ENCODE measurements around the gene MATCAP1. TPM values are rescaled to one million over a fixed set of nuclear protein-coding genes. Genes with fewer than 3 reads are reported as not detected.

MATCAP1 gene
- polyA plus RNA-seq, 5 donors = 50.9 to 64.6 (median 53.7) TPM

DNA sequence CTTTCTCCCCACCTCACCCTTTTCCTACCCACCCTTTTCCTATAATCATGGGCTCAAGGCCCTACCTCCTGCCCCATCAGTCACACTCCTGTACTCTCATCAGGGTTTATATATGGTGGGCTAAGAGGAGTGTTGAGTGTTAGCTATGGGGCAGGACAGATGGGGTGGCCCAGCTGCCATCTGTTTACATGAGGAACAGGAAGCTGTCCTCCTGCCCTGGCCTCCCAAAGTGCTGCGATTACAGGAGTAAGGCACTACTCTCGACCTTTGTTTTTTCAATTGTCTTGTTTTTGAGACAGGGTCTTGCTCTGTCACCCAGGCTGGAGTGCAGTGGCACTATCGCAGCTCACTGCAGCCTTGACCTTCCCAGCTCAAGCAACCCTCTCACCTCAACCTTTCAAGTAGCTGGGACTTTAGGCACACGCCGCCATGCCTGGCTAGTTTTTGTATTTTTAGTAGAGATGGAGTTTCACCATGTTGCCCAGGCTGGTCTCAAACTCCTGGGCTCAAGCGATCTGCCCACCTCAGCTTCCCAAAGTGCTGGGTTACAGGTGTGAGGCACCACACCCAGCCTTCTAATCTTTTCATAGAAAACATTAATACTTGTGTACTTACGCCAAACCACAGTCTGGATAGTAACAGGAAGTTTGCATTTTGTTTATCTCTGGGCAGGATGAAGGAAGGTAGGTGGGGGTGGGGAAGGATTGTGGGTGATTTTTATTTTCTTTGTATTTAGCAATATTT, 25.7 kb downstream of the MATCAP1 start:
- no peak for DNase-seq

DNA sequence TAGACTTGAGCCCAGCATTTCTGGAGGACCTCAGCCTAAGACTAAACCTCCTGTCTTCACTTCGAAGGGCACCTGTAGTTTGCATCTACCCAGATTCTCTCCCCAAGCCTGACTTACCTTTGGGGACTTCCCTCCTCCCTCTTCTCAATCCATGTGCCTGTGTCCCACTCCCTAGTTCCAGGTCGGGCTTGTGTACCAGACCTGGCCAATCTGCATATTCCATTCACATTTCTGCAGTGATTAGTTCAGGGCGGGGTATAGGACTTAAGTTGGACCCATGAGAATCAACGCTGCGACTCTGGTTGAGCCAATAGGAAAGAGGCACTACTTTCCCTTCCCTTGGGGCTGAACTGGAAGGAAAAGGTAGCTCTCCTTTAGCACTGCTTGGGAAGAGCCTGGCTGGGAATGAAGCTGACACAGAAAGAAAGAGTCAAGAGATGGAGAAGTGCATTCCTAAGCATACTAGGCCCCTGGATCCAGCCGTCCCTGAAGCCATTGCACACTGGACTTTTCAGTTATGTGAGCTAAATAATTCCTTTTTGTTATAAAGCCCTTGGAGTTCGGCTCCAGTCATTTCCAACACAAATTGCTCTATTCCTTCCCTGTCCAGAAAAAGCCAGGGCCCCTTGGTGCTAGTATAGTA, 26.5 kb downstream of the MATCAP1 start:
- no peak for DNase-seq

DNA sequence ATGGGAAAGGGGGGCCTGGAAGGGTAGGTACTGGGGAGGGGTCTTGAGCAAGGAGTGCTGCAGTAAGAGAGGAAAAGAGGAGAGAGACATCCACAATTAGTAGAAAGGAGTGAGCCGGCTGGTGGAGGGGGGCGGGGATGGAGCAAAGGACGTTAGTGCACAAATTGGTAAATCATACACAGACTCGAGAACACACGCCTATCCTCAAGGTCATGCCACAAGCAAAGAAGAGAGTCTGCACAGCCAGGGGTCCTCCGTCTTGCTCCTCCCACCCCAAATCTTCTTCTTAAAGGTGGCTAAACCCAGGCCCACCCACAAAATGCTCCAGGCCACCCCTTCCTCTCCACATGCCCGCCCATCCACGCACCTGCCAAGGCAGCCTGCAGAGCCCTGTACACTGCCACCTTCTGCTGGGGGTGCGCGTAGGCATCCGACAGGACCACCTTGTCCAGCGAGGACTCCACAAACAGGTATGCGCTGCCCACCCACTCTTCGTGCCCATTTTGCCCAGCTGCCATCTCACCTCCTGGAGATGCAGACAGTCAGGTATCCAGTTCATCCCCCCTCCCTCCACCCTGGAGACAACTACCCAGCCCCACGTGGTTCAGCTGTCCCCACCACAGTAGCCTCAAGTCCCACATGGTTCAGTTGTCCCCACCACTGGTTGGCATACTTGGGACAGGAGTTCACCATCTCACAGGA, 27.5 kb downstream of the MATCAP1 start:
- DNase-seq = no peak

DNA sequence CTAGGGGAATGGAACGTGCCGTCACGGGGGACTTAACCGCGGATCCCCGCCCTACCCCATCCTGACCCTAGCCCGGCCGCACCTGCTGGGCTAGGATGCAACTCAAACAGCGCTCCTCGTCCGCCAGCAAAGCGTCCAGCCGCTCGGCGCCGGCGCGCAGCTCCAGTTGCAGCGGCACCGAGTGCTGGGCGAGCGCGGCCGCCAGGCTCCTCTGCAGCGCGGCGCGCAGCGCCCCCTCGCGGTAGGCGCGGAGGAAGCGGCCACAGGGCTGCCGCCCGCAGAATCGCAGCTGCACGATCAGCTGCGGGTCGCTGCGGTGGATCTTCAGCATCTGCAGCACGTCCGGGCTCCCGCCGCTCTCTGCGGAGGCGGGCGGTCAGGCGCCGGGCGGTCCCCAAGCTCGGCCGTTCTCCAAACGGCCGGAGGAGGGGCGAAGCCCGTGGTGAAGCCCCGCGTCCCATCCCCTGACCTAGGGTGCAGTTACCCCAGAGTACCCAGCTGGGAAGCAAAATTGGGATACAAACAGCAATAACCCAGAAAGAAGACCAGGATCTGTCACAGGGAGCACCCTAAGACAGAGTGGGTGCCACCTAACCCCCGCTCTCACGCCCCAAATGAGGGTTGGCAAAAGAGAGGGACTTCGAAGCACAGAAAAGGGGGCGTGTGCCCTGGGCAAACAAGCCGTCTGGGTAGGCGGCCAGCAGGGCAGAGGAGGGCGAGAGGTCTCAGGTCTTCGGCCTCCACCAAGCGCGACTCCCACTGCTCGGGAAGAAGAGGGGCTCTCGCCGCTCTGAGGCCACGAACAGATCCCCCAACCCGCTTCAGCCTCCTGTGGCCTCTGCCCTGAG, 28.2 kb downstream of the MATCAP1 start:
- peak; percentile 74 to 77 for DNase-seq

DNA sequence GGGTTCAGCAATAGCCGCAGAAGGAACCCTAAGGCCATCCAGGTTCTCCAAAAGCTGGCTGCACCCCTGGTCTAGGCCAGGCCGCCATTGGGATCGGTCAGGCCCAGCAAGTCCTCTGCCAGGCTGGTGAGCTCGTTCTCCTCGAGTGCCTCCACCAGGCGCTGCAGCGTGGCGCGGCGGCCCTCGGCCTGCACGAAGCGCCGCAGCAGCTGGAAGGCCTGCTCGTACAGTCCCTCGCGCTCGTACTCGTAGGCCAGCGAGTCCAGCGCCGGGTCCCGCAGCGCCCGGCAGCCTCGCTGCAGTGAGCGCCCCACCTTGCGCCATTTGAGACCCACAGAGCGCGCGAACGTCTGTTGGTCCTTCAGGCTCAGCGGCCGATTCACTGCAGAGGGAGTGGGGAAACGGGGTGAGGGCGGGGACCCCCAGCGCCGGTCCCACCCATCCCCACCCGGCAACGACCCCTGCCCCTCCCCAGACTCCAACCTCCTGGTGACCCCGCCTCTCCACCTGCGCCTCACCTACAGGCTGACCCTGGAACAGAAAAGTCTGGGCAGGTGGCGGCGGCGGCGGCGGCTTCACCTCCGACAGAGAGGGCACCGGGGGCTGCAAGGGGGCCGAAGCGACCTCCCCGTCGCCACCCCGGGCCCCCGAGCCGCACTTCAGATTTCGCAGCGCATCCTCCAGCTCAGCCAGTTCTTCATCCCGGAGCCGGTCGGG, 29.0 kb downstream of the MATCAP1 start:
- DNase-seq = no peak

DNA sequence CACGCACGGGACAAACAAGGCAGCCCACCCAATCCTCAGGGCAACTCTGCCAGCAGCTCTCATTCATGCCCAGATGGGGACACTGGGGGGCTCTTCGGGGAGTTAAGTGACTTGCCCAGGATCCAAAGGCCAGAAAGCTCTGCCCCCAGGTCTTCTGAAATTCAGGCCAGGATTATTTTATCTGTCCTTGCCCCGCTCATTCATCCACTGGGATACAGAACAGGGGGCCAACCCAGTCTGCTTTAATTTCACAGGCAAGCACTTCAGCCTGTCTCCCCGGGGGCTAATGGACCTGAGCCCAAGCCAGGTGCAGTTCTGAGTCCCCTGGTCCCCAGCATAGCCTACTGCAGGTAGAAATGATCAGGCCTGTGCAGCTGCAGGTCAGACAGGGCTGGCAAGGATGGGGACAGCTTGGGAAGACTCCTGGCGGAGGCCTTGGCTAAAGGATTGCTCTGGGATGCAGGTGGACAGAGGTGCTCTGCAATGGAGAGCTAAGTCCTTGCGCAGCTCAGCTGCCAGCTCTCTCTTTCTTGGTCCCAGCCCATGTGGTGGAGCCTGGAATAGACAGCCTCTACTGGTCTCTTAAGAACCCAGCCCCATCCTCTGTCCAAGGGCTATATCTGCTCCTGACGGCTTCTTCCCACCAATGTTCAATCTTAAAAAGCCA, 32.2 kb downstream of the MATCAP1 start:
- no peak for DNase-seq

DNA sequence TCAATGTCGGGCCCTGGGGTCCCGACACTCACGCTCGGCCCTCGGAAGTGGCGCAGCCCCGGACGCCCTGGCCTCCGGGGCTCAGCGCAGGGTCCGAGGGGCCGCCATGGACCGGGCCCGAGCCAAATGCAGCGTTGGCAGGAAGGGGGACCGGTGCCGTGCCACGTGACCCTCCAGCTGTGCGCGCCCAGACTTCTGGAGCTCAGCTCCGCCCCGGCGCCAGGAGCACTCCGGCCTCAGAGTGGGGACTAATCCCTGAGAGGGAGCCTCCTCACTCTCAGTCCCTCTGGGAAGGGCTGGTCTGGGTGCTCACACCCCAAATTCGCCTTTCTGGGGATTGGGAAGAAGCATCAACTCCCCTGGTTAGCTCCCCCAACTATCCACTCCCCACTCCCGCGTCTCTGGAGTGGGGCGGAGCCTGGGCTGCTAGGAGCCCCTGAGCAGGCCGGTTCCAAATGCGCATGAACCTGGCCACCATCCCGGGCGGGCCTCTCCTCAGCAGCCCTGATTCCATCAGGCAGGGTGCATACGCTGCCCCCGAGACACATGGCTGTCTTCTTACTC, 32.8 kb downstream of the MATCAP1 start, which contains the start of gene B3GNT9:
Gene B3GNT9, minus strand, starts transcription at position 166 of the 564 bp plus-strand sequence. CDS start 513 bp downstream, outside the sequence.
- DNase-seq = peak; percentile 89 to 90

DNA sequence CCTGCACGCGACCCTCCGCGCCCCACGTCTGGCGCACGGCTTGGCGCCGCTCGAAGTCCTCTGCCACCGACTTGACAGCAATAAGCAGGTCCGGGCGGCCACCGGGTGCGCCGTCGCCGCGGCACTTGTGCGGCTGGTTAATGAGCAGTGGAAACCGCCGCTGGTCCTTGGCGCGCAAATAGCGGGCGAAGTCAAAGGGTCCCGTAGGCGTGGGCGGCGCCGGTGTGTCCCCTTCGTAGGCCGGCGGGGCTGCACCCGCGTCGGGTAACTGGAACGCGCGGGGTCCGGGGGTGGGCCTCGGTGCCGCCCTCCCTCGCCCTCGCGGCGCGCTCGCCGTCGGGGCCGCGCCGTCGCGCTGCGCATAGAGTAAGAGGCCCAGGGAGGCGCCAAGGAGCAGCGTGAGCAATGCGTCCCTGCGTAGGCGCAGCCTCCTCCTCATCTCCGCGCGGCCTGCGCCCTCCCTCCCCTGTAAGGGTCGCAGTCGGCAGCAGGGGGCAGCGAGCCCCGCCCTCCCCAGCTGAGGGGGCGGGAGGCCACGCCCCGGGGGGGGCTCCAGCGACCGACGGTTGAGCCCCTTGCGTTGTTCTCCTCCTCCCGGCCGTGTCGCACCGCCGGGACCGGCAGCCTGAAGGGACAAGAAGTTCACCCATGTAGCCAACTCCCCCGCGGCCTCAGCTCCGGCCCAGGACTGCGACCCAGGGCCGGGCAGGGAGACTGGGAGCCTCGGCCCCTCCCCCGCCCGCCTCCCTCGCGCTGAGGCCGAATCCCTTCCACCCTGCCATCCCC, 33.5 kb downstream of the MATCAP1 start:
- peak; percentile 83 to 84 for DNase-seq

DNA sequence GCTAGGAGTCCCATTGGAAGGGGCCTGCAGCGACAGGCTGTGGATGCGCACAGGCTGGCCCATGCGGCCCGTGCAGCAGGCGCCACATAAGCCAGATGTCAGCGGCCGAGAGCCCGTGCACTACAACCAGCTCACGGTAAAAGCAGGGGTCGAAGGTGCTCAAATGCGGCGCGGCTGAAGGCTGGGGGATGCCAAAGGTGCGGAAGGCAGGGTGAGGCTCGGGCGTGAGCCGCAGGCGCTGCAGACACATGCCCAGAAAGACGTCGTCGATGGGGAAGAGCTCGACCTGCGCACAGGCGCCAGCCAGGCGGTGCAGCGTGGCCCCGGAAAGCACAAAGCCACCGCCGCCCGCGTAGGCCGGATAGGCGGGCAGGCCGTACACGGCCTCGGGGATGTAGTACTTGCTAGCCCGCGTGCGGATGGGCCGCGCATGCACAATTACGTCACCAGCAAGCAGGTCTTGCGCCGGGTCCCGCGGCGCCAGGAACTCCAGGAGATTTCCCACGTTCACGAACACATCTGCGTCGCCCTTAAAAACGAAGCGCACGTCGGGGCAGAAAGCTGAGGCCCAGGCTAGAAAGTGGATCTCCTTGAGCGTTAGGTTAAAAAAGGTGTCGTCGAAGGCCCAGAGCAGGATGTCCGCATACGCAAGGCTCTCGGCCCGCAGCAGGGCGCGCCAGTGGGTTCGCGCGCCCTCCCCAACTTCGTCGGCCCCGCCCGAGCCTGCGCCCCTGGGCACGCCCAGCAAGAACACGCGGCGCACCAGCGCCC, 34.3 kb downstream of the MATCAP1 start:
- no peak for DNase-seq

DNA sequence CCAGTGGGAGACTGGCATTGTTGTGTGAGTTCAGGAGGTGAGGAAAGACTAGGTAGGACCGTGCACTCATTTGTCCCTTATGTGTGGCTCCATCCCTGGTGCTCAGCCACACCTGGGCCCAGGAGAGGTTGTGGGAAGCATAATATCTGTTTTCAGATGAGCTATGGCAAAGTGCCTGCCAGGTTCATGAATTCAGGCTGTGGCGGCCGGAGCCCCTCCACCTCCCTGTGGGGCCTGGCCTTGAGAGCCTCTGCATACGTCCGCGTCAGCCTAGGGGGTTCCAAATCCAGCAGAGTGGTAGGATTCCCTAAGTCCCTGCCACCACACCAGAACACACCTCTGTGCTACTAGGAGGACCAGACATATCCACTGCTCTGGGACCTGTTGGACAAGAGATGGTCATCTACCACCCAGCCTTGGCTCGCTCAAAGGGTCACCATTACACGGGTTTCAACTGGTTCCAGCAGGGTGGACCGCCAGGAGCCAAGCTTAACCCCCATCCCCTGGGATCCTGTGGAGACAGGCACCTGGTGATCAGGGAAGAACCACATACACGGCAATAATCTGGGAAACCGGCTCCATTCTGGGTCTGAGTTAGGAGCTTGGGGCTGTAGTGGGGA, 35.0 kb downstream of the MATCAP1 start:
- no peak for DNase-seq

DNA sequence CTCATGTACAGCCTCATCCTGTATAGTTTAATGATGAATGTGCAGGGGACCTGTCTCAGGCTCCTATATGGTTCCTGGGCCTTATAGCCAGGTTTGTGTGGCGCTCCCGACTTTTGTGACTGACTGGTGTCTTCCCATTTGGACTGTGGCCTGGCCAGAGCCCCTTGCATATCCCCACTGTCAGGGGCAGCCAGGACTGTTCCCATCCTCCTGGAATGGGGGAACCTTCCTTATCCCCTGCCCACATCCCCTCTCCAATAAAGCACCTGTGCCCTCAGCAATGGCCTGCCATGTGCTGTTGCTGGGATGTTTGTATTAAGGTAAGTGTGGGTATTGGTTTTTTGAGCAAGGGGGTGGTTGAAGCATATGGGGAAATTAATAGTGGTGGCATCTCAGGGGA, 35.5 kb downstream of the MATCAP1 start:
- no peak for DNase-seq

DNA sequence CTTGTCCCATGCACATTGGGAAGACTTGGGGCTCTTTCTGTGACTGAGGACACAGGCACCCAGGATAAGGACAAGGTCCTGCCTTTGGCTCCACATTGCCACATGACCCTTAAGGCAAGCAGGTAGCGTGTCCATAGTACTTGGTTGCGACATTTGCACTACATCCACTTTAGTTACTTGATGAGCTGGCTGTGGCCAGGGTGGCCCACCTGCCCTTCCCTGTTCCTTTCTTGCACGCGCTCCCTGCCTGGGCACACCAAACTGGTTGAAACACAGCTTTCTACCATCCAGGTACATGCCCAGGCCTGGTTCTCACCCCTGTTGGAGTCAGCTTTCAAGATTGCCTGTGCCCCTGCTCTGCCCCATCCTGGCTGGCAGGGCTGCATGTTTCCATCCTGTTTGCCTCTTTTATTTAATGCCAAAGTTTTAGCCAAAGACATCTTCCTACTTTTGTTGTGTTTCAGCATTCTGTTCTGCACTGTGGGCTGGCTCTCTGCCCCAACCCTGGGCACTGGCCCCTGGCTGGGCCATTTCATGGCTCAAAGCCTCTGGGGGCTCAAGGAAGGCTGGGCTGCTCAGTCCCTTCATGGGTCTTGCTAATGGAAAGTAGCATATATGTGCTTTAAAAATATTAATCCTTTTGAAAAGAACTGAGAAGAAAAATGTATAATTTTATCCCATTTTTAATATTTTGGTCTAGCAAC, 36.2 kb downstream of the MATCAP1 start:
- no peak for DNase-seq

DNA sequence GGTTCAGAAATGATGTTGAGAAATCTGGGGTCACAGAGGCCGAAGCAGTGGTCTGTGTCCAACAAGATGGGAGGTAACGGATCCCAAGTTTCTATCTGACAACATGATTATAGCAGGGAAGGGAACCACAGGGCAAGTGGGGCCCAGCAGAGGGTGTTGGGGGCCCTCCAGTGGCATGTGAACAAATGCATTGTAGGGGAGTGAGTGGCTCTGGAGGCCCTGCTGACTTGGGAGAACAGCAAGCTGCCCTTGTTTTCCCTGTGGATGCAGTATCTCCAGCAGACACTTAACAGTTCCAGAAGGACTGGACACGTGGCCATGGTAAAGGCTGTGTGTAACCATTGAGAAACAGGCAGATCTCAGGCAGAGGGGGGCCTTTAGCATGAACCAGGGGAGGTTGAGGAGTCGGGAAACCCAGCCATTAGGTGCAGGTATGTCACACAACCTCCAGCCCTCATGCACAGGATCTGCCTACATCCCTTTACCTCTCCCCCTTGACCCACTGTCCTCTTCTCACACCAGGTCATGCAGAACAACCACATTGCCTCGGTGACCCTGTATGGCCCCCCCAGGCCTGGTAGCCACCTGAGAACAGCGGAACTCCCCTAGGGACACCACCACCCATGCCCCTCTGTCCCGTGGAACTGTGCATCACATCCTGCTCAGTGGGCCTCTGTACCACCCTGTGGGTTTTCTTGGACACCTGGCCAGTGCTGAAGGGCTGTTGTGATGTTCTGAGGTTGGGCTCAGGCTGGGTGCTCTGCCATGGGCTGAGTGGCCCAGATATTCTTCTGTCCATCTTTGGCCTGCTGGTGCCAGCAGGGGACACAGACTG, 37.0 kb downstream of the MATCAP1 start:
- DNase-seq = no peak

DNA sequence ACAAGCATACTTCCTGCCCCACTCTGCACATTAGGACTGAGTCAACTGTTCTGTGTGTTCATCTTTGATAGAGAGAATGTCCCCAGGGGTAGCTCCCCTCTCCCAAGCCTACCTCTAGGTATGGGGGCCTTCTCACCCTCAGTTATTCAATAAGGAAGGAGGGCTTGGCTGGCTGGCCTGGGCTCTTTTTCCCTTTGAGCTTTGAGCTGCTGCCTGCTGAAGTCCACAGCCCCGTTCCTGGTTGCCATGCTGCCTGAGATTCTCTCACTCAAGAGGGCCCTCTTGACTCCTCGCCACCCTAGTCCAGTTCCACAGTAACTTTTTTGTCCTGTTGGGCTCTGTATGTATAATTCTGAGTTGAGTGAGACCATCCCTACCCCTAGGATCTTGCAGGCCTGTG, 38.0 kb downstream of the MATCAP1 start:
- DNase-seq = no peak

DNA sequence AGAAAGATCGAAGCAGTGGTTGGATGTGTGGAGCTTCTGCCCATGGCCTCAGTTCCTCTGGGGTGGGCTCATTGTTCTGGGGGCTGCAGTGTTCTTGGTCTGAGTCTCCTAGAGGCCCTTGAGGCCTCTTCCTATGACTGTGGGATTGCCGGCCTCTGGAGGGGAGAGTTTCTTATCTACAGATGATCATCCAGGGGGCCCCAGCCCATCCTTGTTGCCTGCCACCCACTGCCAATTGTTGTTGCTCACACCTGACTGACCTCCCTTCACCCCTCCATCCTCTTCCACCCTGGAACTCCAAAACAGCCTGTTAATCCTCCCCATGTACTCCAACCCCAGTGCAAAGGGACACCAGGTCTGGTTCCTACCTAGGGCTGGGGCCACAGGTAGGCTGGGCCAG, 38.8 kb downstream of the MATCAP1 start:
- DNase-seq = no peak

DNA sequence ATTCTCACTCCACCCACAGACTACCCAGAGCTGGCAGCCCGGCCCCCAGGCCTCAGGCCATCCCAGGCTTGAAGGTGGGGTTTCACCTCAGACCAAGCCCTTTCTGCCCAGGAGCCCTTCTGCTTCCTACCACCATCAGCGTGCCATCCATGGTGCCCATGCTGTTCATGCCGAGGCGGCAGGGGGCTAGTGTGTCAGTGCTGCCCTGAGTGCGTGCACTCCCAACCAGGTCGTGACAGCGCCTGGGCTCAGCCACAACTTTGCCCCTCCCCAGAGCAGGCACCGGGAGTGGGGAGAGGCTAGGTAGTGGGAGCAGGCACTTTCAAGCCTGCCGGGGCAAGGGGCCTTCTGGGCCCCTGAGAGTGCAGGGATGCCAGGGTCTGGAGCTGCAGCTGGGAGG, 41.4 kb downstream of the MATCAP1 start:
- no peak for DNase-seq

DNA sequence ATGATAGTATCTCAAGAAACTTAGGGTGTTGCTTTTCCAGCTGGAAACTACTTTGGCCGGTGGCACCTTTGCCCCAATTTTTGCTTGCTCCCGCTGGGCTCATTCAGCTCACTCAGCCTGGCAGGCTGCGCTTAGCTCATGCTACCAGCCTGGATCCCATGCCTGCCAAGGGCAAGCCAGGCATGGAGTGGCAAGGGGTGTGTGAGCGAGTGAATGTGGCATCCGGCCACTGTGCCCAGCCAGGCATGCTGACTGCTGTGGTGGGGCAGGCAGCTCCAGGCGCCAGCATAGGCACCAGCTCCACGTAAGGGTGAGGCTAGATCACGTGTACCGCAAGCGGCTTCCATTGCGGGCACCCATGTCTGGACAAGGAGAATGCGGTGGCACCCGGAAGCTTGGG, 42.4 kb downstream of the MATCAP1 start:
- DNase-seq = no peak
